Endodermal cell (in vitro differentiated cells): Measurements from ENCODE around the gene AURKA. TPM values are rescaled to one million over a fixed set of nuclear protein-coding genes. Genes with fewer than 3 reads are reported as not detected.
A peak's percentile ranks its signal among the peaks of the same experiment; 100 is the strongest.

ENCODE experiments used
- DNase-seq: peaks from one replicate; pipeline ENCODE4 v3.0.0-alpha.2; 2017
- H3K27ac ChIP-seq: 2 replicates; pipeline ENCODE4 v1.5.1; 2013; ENCODE audit warnings: mild to moderate bottlenecking, low read depth, low read length, moderate library complexity
- H3K27me3 ChIP-seq: 2 replicates; pipeline ENCODE4 v1.6.1; 2013; ENCODE audit warnings: mild to moderate bottlenecking, low read length, moderate library complexity; ENCODE audit not compliant: insufficient read depth, control insufficient read depth, poor library complexity, severe bottlenecking
- H3K36me3 ChIP-seq: 2 replicates; pipeline ENCODE4 v1.7.0; 2013; ENCODE audit warnings: mild to moderate bottlenecking, low read length, moderate library complexity; ENCODE audit not compliant: control insufficient read depth, insufficient read depth
- H3K4me1 ChIP-seq: one replicate; pipeline ENCODE4 v1.7.0; 2013; ENCODE audit warnings: low read length; ENCODE audit not compliant: control insufficient read depth, insufficient read depth
- H3K4me3 ChIP-seq: 2 replicates; pipeline ENCODE4 v1.5.1; 2013; ENCODE audit warnings: mild to moderate bottlenecking, low read length, moderate library complexity
- H3K9ac ChIP-seq: 2 replicates; pipeline ENCODE4 v1.6.1; 2013; ENCODE audit warnings: mild to moderate bottlenecking, low read length, moderate library complexity; ENCODE audit not compliant: poor library complexity, severe bottlenecking; ENCODE audit errors: extremely low read depth
- H3K9me3 ChIP-seq: 2 replicates; pipeline ENCODE4 v1.6.1; 2013; ENCODE audit warnings: mild to moderate bottlenecking, low read length, moderate library complexity; ENCODE audit not compliant: control insufficient read depth
- H3K27ac Mint-ChIP-seq: 2 replicates; pipeline ENCODE4 v1.8.0; 2020; ENCODE audit warnings: mixed read lengths
- H3K27me3 Mint-ChIP-seq: 2 replicates; pipeline ENCODE4 v1.8.0; 2021; ENCODE audit warnings: mild to moderate bottlenecking, mixed read lengths; ENCODE audit not compliant: insufficient read depth
- H3K36me3 Mint-ChIP-seq: 2 replicates; pipeline ENCODE4 v1.8.0; 2020; ENCODE audit warnings: low read depth, mixed read lengths
- H3K4me1 Mint-ChIP-seq: 2 replicates; pipeline ENCODE4 v1.8.0; 2020; ENCODE audit warnings: mixed read lengths
- H3K4me3 Mint-ChIP-seq: 2 replicates; pipeline ENCODE4 v1.8.0; 2020; ENCODE audit warnings: mild to moderate bottlenecking, moderate library complexity, mixed read lengths
- H3K9me3 Mint-ChIP-seq: 2 replicates; pipeline ENCODE4 v1.8.0; 2020; ENCODE audit warnings: mild to moderate bottlenecking, mixed read lengths
- CTCF ChIP-seq: fragments of 200-600 bp; sonication (generic); conservative IDR thresholded peaks from 2 replicates; pipeline ENCODE4 v1.5.0; 2021; ENCODE audit warnings: antibody characterized with exemption, mild to moderate bottlenecking
- WGBS, 2 experiments: methylation state at CpG; one replicate each; pipeline versions ENCODE4 v1.1.5 to v1.1.7; 2013; ENCODE audit warnings: missing lambda C conversion rate in 2 of 2, mixed read lengths in 1 of 2; ENCODE audit not compliant: insufficient coverage in 1 of 2, insufficient read length in 1 of 2; 5-methylcytosine and 5-hydroxymethylcytosine counted together
- total RNA-seq, 2 donors: library from RNA; stranded (reverse); fragmentation: NEBNext Ultra II Directional in 1 of 2; extraction: Animal tissue kit (Norgen Biotek cat#: 25700) in 1 of 2; gene quantifications; 2 replicates in 1 of 2; 3 replicates in 1 of 2; pipeline ENCODE4 v1.2.1, GENCODE V29; 2021

AURKA gene
- total RNA-seq, 2 donors from 2014 or later = 56.3 to 85.9 TPM

- H3K27ac Mint-ChIP-seq = no peak overlapping the region
Observed at GRCh38 chr20:56360908-56361205, 31.2 kb downstream of the AURKA start.

GRCh38 chr20:56360133-56360907 is 31.7 kb downstream of the AURKA start:
- Histone ChIP-seq H3K4me1 (peaks cover 11% of the 10 kb centered on the region), H3K27ac (peak overlapping the region; percentile 62), H3K9ac (no peak overlapping the region), H3K36me3 (no peaks in the 10 kb centered on the region), H3K9me3 (no peaks in the 10 kb centered on the region), H3K27me3 (no peaks in the 10 kb centered on the region), H3K4me3 (peak overlapping the region; percentile 91)
- Mint-ChIP-seq H3K36me3 (peaks cover 11% of the 10 kb centered on the region), H3K9me3 (no peaks in the 10 kb centered on the region), H3K4me3 (peak overlapping the region; percentile 82), H3K27me3 (no peaks in the 10 kb centered on the region), H3K4me1 (peaks cover 19% of the 10 kb centered on the region), H3K27ac (no peak overlapping the region)
- WGBS, 2 experiments = 76 to 78% methylated on average over 11 to 14 of the region's 14 CpGs
- TF ChIP-seq CTCF = no peak
- DNase-seq = no peak

More at GRCh38 chr20:56360908-56361205, 31.2 kb downstream of the AURKA start:
- H3K36me3 Mint-ChIP-seq = peaks cover 17% of the 10 kb centered on the region
- H3K27me3 ChIP-seq = no peaks in the 10 kb centered on the region
- no peak for DNase-seq
- TF ChIP-seq CTCF = no peak
- H3K4me3 Mint-ChIP-seq = peak overlapping the region; percentile 82
- peaks cover 11% of the 10 kb centered on the region for H3K4me1 ChIP-seq
- no peak overlapping the region for H3K9ac ChIP-seq
- H3K4me1 Mint-ChIP-seq = peaks cover 19% of the 10 kb centered on the region
- no peak overlapping the region for H3K4me3 ChIP-seq
- H3K9me3 ChIP-seq = no peaks in the 10 kb centered on the region
- no peaks in the 10 kb centered on the region for H3K36me3 ChIP-seq
- no peaks in the 10 kb centered on the region for H3K9me3 Mint-ChIP-seq
- 58 to 70% methylated on average over 7 to 8 of the region's 8 CpGs for WGBS, 2 experiments
- H3K27ac ChIP-seq = no peak overlapping the region
- no peaks in the 10 kb centered on the region for H3K27me3 Mint-ChIP-seq

GRCh38 chr20:56359212-56360132 is 32.5 kb downstream of the AURKA start:
- no peaks in the 10 kb centered on the region for H3K9me3 ChIP-seq
- H3K4me3 Mint-ChIP-seq = peak overlapping the region; percentile 82
- H3K27ac Mint-ChIP-seq = peak overlapping the region; percentile 80
- peaks cover 5% of the 10 kb centered on the region for H3K36me3 Mint-ChIP-seq
- peaks cover 19% of the 10 kb centered on the region for H3K4me1 Mint-ChIP-seq
- WGBS, 2 experiments = 15 to 25% methylated on average over 36 to 51 of the region's 51 CpGs
- TF ChIP-seq CTCF = no peak
- peak overlapping the region; percentile 91 for H3K4me3 ChIP-seq
- DNase-seq = peak; percentile 69
- no peaks in the 10 kb centered on the region for H3K27me3 ChIP-seq
- H3K4me1 ChIP-seq = peaks cover 11% of the 10 kb centered on the region
- H3K27me3 Mint-ChIP-seq = no peaks in the 10 kb centered on the region
- H3K36me3 ChIP-seq = no peaks in the 10 kb centered on the region
- peak overlapping the region; percentile 62 for H3K27ac ChIP-seq
- no peaks in the 10 kb centered on the region for H3K9me3 Mint-ChIP-seq
- peak overlapping the region; percentile 44 for H3K9ac ChIP-seq
